ENCODE measurements around the gene TFG.

Gene TFG

GRCh38 chr3:100759950-100760349 lies 50.7 kb downstream of the TFG start:
- no peak for DNase-seq

- DNase-seq = no peak
Observed at GRCh38 chr3:100760377-100760776, 51.1 kb downstream of the TFG start.

GRCh38 chr3:100761211-100761942 lies 52.1 kb downstream of the TFG start:
- DNase-seq = peak; percentile 31

DNA sequence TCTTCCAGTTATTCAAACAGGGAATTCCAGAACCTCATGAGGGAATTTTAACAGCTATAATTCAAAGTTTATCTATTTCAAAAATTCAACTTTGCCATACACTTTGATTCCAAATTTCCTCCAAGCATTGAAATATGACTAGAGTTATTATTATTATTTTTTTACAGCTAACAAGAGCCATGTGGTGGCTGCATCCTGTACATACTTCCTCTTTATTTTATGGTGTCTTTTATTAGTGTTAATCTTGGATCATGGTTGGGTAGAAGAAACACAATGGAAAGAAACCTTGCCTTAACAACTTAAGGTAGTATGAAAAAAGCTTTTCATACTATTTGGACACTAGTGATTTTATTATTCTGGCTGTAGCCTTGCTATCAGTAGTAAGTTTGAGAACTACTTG lies 52.7 kb downstream of the TFG start:
- no peak for DNase-seq

DNA sequence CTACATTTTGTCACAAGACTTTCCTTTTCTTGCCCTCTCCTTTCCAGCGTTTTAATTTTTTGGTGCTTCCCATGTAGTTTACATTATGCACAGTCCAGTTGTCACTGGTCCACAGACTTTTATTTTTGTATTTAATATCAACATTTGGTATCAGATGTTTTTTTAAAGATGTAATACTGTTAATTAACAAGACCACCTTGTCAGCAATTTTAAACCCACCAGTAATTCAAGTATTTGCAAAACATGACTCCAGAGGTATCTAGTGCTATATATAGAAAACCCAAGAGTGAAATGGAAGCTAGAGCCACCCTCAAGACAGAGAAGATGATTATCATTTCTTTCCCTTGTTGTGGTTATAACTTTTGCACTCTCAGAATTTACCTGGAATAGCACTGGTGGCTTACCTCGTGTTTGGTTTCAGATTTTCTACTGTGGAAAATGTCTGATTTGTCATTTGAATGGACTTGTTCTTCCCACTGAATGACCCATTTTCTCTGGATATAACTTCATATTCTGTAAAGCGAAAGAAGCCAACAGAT lies 56.2 kb downstream of the TFG start:
- no peak for DNase-seq

DNA sequence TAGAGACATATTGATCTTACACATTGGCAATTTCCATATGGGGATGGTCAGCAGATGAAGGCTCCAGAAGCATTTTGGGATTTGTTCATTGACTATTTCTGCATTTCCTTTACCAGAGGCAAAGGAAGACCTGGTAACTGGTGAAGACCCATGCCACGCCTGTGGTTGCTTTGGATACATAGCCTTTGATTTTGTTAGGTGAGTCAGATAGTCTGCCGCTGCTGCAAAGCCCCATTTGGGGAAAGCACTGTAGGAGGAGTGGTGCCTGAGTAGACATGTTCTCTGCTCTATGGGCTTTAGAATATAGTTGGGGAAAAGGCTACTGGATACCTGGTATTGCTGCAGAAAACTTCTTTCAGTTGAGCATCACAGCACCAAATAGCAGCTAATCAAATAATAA lies 56.8 kb downstream of the TFG start:
- no peak for DNase-seq

DNA sequence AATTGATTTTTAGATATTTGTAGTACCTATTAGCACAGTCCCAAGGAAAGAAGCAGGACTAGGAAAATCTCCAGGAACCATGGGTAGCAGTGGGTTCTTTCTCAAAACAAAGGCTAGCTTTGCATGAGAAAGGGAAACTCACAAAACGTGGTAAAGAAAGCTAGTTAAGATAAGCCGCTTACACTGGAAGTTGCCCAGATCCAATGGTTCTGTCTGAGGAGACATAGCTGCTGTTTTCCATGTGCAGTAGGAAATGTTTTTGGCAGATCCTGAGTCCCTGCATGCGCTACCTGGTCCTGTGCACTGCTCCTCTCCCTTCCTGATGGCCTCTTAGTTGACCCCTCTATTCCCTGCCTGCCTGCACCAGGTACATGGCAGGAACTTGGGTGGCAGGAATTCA lies 60.4 kb downstream of the TFG start:
- DNase-seq = no peak

GRCh38 chr3:100775226-100775625 lies 65.9 kb downstream of the TFG start:
- DNase-seq = no peak

DNA sequence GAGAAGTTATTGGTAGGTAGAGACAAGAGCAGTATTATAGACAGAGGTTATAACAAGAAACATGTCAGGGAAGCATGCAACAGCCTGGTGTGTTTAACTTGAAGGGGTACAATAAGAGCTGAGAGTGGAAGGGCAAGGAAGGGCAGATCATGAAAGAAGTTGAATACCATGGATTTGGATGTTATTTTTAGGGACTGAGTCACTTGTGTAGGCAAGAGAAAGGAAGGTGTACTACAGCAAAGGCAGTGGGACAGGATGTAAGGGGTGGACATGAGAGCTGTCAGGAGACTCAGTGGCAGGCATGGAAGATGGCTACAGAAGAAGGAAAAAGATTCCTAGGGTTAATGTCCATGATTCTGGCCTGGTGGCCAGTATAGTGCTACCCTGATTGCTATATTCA lies 66.4 kb downstream of the TFG start:
- DNase-seq = no peak

GRCh38 chr3:100776097-100776729 lies 66.9 kb downstream of the TFG start:
- DNase-seq = no peak

DNA sequence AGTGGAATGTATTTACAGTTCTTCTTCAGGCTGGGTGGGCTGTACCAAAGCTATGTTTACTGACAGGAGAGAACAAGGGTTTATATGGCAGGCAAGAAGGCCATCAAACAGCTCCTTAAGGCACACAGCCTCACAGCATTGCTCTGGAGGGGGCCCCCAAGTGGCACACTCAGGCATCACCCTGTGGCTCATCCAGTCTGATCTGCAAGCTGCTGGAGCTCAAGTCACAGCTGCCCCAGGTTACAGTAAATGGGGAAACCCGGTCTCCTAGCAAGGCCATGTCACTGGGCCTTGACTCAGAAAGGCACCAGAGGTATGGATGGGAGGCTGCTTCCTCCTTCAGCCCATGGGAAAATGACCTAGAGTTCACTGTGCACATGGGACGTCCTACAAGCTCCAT lies 67.5 kb downstream of the TFG start:
- DNase-seq = no peak

GRCh38 chr3:100777271-100777670 lies 68.0 kb downstream of the TFG start:
- no peak for DNase-seq

DNA sequence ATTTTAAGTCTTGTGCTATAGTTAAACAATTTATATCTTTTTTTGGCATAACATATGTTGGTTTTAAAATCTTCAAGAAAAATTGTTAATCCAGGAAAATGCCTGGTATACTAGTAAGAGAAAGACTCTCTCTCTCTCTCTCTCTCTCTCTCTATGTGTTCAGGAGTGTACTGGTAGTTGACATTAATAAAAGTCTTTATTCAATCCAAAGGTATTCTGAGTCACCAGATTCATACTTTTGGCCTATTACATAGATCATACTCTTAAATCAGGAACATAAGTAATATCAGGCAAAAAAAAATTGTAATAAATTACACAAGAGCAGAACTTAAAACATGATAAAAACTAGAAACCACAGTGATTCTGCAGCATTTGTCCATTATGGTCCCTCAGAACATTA lies 70.2 kb downstream of the TFG start:
- DNase-seq = no peak

DNA sequence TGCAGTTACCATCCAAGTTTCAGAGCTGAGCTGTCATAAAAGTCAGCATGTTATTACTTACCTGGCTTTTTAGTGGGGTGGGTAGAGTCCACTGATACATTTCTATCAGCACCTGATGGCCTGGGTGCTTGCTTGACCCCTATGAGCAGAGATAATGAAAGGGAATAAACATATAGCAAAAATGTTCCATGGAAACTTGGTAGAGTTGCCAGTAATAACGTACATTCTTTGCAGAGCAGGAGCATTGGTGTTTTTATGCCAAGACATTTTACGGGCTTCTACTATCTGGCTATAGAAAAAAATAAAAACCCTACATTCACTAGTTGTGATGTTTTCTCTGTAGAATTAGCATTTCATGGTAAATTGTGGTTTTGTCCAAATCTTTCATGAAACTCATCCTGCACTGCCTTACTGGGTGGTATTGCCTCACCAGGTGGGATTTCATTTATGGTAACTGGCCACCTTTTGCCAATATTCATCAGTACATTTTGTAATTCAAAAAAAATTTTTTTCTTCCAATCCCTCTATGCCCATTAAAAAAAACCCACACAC lies 70.9 kb downstream of the TFG start:
- DNase-seq = no peak

- no peak for DNase-seq
Observed at GRCh38 chr3:100781301-100781700, 72.0 kb downstream of the TFG start.

- no peak for DNase-seq
Observed at GRCh38 chr3:100782348-100782747, 73.1 kb downstream of the TFG start.

DNA sequence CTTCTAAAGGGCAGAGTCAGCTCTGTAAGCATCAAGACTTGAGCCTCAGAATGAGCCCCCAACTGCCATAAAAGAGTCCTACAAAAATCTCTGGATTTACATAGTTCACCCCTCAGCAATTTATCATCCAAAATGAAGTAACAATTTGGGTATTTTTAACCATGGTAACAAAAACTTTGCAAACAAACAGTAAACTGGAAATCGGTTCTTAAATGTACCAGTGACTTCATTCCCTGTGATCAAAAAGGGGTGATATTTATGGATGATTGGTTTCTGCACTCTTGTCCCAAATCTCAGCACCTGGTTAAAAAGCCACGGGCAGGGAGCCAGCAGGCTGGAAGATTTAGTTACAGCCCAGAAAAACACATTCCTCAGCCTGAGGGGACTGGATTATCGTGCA lies 73.6 kb downstream of the TFG start:
- no peak for DNase-seq

- DNase-seq = no peak
Observed at GRCh38 chr3:100783619-100784018, 74.3 kb downstream of the TFG start.

DNA sequence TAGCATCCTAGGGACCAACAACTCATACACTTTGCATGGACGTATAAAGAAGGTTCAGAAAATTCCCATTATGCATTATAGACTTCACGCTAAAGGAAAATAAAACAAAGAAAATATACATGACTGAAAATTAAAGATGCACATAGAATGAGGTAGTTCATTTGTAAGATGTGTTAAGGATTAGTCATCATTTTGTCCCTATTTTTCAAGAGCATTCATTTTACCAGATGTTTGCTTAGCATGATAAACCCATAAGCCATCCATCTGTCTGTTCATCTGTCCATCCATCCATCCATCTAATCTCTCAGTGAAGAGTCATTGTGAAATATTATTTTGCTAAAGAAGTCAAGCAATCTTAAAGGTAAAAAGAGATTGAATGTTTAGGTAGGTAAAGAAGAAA lies 80.3 kb downstream of the TFG start:
- no peak for DNase-seq

DNA sequence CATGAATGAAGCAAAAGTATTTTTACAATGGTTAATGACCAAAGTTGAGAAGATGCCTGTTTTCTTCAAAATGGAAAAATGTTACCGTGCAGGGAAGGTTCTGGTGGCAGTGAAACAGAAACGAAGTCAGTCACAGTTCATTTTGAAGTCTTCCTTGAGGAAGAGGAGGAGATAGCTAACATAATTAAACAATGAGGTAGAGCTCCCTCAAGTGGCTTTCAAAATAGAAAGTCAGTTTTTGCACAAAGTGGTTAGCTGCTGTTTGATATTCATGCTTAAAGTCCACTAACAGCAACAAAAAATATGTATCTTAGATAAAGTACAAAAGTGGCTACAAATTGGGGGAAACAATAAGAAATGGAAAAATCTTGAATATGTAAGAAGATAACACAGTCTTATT lies 87.3 kb downstream of the TFG start:
- DNase-seq = no peak

DNA sequence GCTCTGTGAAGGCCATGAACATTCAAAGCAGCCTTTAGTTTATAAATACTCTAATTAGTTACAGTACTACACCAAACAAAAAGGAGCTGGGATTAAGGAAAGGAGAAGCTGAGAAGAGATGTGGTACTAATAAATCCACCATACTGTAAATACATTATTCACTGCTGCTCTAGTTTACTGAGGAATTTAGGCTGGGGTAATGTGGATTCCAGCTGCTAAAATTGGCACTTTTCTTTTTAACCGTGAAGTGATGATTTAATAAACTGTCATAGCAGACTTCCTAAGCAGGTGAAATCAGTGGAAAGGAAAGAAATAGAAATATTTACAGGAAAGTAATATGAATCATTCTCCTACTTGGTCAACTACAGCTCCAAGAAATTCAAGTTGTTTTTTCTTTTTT lies 88.7 kb downstream of the TFG start:
- DNase-seq = no peak
